GM12891 (cell line): ENCODE data around the gene PDIA2.

Source experiments
- PAX5 ChIP-seq: IDR thresholded peaks from 2 replicates; pipeline ENCODE4 v1.6.1; 2011; ENCODE audit warnings: low read length, moderate library complexity, mild to moderate bottlenecking; ENCODE audit not compliant: insufficient read depth, severe bottlenecking
- POLR2A ChIP-seq: IDR thresholded peaks from 2 replicates; pipeline ENCODE4 v1.6.1; 2011; ENCODE audit warnings: low read depth, low read length, control low read depth
- POLR2AphosphoS5 ChIP-seq: IDR thresholded peaks from 2 replicates; pipeline ENCODE4 v1.6.1; 2011; ENCODE audit warnings: low read depth, low read length, control low read depth
- POU2F2 ChIP-seq: IDR thresholded peaks from 2 replicates; pipeline ENCODE4 v1.6.1; 2011; ENCODE audit warnings: low read depth, mild to moderate bottlenecking, control low read depth, low read length, moderate library complexity
- SPI1 ChIP-seq: IDR thresholded peaks from 2 replicates; pipeline ENCODE4 v1.6.1; 2011; ENCODE audit warnings: low read depth, low read length, control low read depth
- TAF1 ChIP-seq: IDR thresholded peaks from 2 replicates; pipeline ENCODE4 v1.6.1; 2011; ENCODE audit warnings: low read depth, low read length, control low read depth

- TF ChIP-seq POLR2A (no peak), POLR2AphosphoS5 (no peak), SPI1 (no peak), POU2F2 (no peak), TAF1 (no peak), PAX5 (no peak)
These were observed 7.9 kb downstream of the PDIA2 start for GRCh38 chr16:290681-291405.
